ENCODE measurements around the gene YTHDC1. TPM values are rescaled to one million over a fixed set of nuclear protein-coding genes. Genes with fewer than 3 reads are reported as not detected.

The YTHDC1 gene
- total RNA-seq, 1 experiment from 2014 or later, result 69.3 TPM

GRCh38 chr4:68366600-68366999 lies 16.7 kb upstream of the YTHDC1 start:
- Histone ChIP-seq H3K4me2 (ENCODE audit: low read depth, low read length, poor library complexity, severe bottlenecking) (no peak overlapping the region), H3K79me2 (ENCODE audit: low read length) (no peaks in the 10 kb centered on the region), H3K27ac (ENCODE audit: low read length) (no peak overlapping the region), H3K36me3 (ENCODE audit: insufficient read depth, low read length) (no peaks in the 10 kb centered on the region), H3K4me3 (ENCODE audit: low read length) (no peak overlapping the region), H4K20me1 (ENCODE audit: insufficient read depth, low read depth, low read length) (no peaks in the 10 kb centered on the region), H3K9ac (ENCODE audit: low read length) (no peak overlapping the region), H3K27me3 (ENCODE audit: low read length) (no peaks in the 10 kb centered on the region), H3K9me3 (ENCODE audit: low read length) (no peaks in the 10 kb centered on the region), H3K4me1 (ENCODE audit: low read length) (no peaks in the 10 kb centered on the region), H2AFZ (ENCODE audit: low read length) (no peak overlapping the region), H3K9me2 (replicated peaks; ENCODE audit: insufficient read depth, low read length) (no peaks in the 10 kb centered on the region)
- no peak for DNase-seq

GRCh38 chr4:68365068-68365467 lies 15.2 kb upstream of the YTHDC1 start:
- Histone ChIP-seq H3K36me3 (ENCODE audit: insufficient read depth, low read length) (no peaks in the 10 kb centered on the region), H2AFZ (ENCODE audit: low read length) (no peak overlapping the region), H3K4me2 (ENCODE audit: low read depth, low read length, poor library complexity, severe bottlenecking) (no peak overlapping the region), H3K4me1 (ENCODE audit: low read length) (no peaks in the 10 kb centered on the region), H4K20me1 (ENCODE audit: insufficient read depth, low read depth, low read length) (no peaks in the 10 kb centered on the region), H3K9me3 (ENCODE audit: low read length) (no peaks in the 10 kb centered on the region), H3K4me3 (ENCODE audit: low read length) (no peak overlapping the region), H3K9me2 (replicated peaks; ENCODE audit: insufficient read depth, low read length) (no peaks in the 10 kb centered on the region), H3K27me3 (ENCODE audit: low read length) (no peaks in the 10 kb centered on the region), H3K9ac (ENCODE audit: low read length) (no peak overlapping the region), H3K27ac (ENCODE audit: low read length) (no peak overlapping the region), H3K79me2 (ENCODE audit: low read length) (no peaks in the 10 kb centered on the region)
- DNase-seq, result no peak

- no peaks in the 10 kb centered on the region for H3K9me3 ChIP-seq (ENCODE audit: low read length)
- no peaks in the 10 kb centered on the region for H3K4me1 ChIP-seq (ENCODE audit: low read length)
- H3K36me3 ChIP-seq (ENCODE audit: insufficient read depth, low read length), result no peaks in the 10 kb centered on the region
- DNase-seq, result no peak
- H3K27me3 ChIP-seq (ENCODE audit: low read length), result no peaks in the 10 kb centered on the region
- no peaks in the 10 kb centered on the region for H3K9me2 ChIP-seq (replicated peaks; ENCODE audit: insufficient read depth, low read length)
- H3K4me3 ChIP-seq (ENCODE audit: low read length), result no peak overlapping the region
- H3K79me2 ChIP-seq (ENCODE audit: low read length), result no peaks in the 10 kb centered on the region
- no peak overlapping the region for H3K9ac ChIP-seq (ENCODE audit: low read length)
- no peaks in the 10 kb centered on the region for H4K20me1 ChIP-seq (ENCODE audit: insufficient read depth, low read depth, low read length)
- no peak overlapping the region for H3K27ac ChIP-seq (ENCODE audit: low read length)
- no peak overlapping the region for H2AFZ ChIP-seq (ENCODE audit: low read length)
- no peak overlapping the region for H3K4me2 ChIP-seq (ENCODE audit: low read depth, low read length, poor library complexity, severe bottlenecking)
Observed at GRCh38 chr4:68361146-68361589, 11.3 kb upstream of the YTHDC1 start.

GRCh38 chr4:68360231-68360968 lies 10.5 kb upstream of the YTHDC1 start:
- H3K4me2 ChIP-seq (ENCODE audit: low read depth, low read length, poor library complexity, severe bottlenecking), result no peak overlapping the region
- no peak overlapping the region for H3K27ac ChIP-seq (ENCODE audit: low read length)
- no peaks in the 10 kb centered on the region for H3K9me3 ChIP-seq (ENCODE audit: low read length)
- no peak for DNase-seq
- H3K27me3 ChIP-seq (ENCODE audit: low read length), result no peaks in the 10 kb centered on the region
- no peaks in the 10 kb centered on the region for H3K4me1 ChIP-seq (ENCODE audit: low read length)
- H3K4me3 ChIP-seq (ENCODE audit: low read length), result no peak overlapping the region
- H3K36me3 ChIP-seq (ENCODE audit: insufficient read depth, low read length), result no peaks in the 10 kb centered on the region
- no peaks in the 10 kb centered on the region for H3K79me2 ChIP-seq (ENCODE audit: low read length)
- no peaks in the 10 kb centered on the region for H3K9me2 ChIP-seq (replicated peaks; ENCODE audit: insufficient read depth, low read length)
- H3K9ac ChIP-seq (ENCODE audit: low read length), result no peak overlapping the region
- H4K20me1 ChIP-seq (ENCODE audit: insufficient read depth, low read depth, low read length), result no peaks in the 10 kb centered on the region
- H2AFZ ChIP-seq (ENCODE audit: low read length), result peak overlapping the region; percentile 21; the same call in 1 of the 2 replicates

GRCh38 chr4:68359508-68359907 lies 9.6 kb upstream of the YTHDC1 start:
- no peak for DNase-seq
- Histone ChIP-seq H3K4me1 (ENCODE audit: low read length) (no peaks in the 10 kb centered on the region), H3K9ac (ENCODE audit: low read length) (no peak overlapping the region), H3K27ac (ENCODE audit: low read length) (no peak overlapping the region), H2AFZ (ENCODE audit: low read length) (peak overlapping the region; percentile 21; the same call in 1 of the 2 replicates), H3K9me3 (ENCODE audit: low read length) (no peaks in the 10 kb centered on the region), H3K9me2 (replicated peaks; ENCODE audit: insufficient read depth, low read length) (no peaks in the 10 kb centered on the region), H4K20me1 (ENCODE audit: insufficient read depth, low read depth, low read length) (no peaks in the 10 kb centered on the region), H3K36me3 (ENCODE audit: insufficient read depth, low read length) (no peaks in the 10 kb centered on the region), H3K4me3 (ENCODE audit: low read length) (no peak overlapping the region), H3K79me2 (ENCODE audit: low read length) (no peaks in the 10 kb centered on the region), H3K27me3 (ENCODE audit: low read length) (no peaks in the 10 kb centered on the region), H3K4me2 (ENCODE audit: low read depth, low read length, poor library complexity, severe bottlenecking) (no peak overlapping the region)

GRCh38 chr4:68358988-68359387 lies 9.1 kb upstream of the YTHDC1 start:
- no peak for DNase-seq
- Histone ChIP-seq H3K9me3 (ENCODE audit: low read length) (no peaks in the 10 kb centered on the region), H3K9ac (ENCODE audit: low read length) (no peak overlapping the region), H3K9me2 (replicated peaks; ENCODE audit: insufficient read depth, low read length) (no peaks in the 10 kb centered on the region), H3K27ac (ENCODE audit: low read length) (no peak overlapping the region), H2AFZ (ENCODE audit: low read length) (peak overlapping the region; percentile 21; the same call in 1 of the 2 replicates), H3K4me3 (ENCODE audit: low read length) (no peak overlapping the region), H3K79me2 (ENCODE audit: low read length) (no peaks in the 10 kb centered on the region), H3K4me1 (ENCODE audit: low read length) (no peaks in the 10 kb centered on the region), H3K27me3 (ENCODE audit: low read length) (no peaks in the 10 kb centered on the region), H4K20me1 (ENCODE audit: insufficient read depth, low read depth, low read length) (no peaks in the 10 kb centered on the region), H3K36me3 (ENCODE audit: insufficient read depth, low read length) (no peaks in the 10 kb centered on the region), H3K4me2 (ENCODE audit: low read depth, low read length, poor library complexity, severe bottlenecking) (no peak overlapping the region)

- Histone ChIP-seq H3K27ac (ENCODE audit: low read length) (no peak overlapping the region), H4K20me1 (ENCODE audit: insufficient read depth, low read depth, low read length) (peaks cover 16% of the 10 kb centered on the region; the same call in 1 of the 2 replicates), H2AFZ (ENCODE audit: low read length) (no peak overlapping the region), H3K4me3 (ENCODE audit: low read length) (no peak overlapping the region), H3K9me3 (ENCODE audit: low read length) (no peaks in the 10 kb centered on the region), H3K9ac (ENCODE audit: low read length) (no peak overlapping the region), H3K4me1 (ENCODE audit: low read length) (peaks cover 10% of the 10 kb centered on the region), H3K4me2 (ENCODE audit: low read depth, low read length, poor library complexity, severe bottlenecking) (no peak overlapping the region), H3K27me3 (ENCODE audit: low read length) (no peaks in the 10 kb centered on the region), H3K9me2 (replicated peaks; ENCODE audit: insufficient read depth, low read length) (no peaks in the 10 kb centered on the region; the same call in 1 of the 2 replicates), H3K79me2 (ENCODE audit: low read length) (peaks cover 20% of the 10 kb centered on the region), H3K36me3 (ENCODE audit: insufficient read depth, low read length) (no peaks in the 10 kb centered on the region)
- no peak for DNase-seq
Observed at GRCh38 chr4:68352791-68353190, 2.9 kb upstream of the YTHDC1 start.

- Histone ChIP-seq H3K4me2 (ENCODE audit: low read depth, low read length, poor library complexity, severe bottlenecking) (peak overlapping the region; percentile 70), H2AFZ (ENCODE audit: low read length) (no peak overlapping the region), H3K27ac (ENCODE audit: low read length) (peak overlapping the region; percentile 63), H3K36me3 (ENCODE audit: insufficient read depth, low read length) (peaks cover 10% of the 10 kb centered on the region; the same call in 1 of the 2 replicates), H3K9me3 (ENCODE audit: low read length) (no peaks in the 10 kb centered on the region), H4K20me1 (ENCODE audit: insufficient read depth, low read depth, low read length) (peaks cover 47% of the 10 kb centered on the region), H3K79me2 (ENCODE audit: low read length) (peaks cover 55% of the 10 kb centered on the region), H3K27me3 (ENCODE audit: low read length) (no peaks in the 10 kb centered on the region), H3K9me2 (replicated peaks; ENCODE audit: insufficient read depth, low read length) (no peaks in the 10 kb centered on the region; the same call in 1 of the 2 replicates), H3K9ac (ENCODE audit: low read length) (peak overlapping the region; percentile 85), H3K4me3 (ENCODE audit: low read length) (peak overlapping the region; percentile 83), H3K4me1 (ENCODE audit: low read length) (peaks cover 41% of the 10 kb centered on the region)
- peak; percentile 67 for DNase-seq
Observed at GRCh38 chr4:68349279-68349648, 626 bp downstream of the YTHDC1 start.
